AG09319 (cell line): Measurements from ENCODE around the gene MCM10.

ENCODE experiments used
- DNase-seq: peaks from one replicate; pipeline ENCODE4 v3.0.0-alpha.2; 2010; ENCODE audit warnings: low read depth; ENCODE audit errors: extremely low read depth
- CTCF ChIP-seq: IDR thresholded peaks from 2 replicates; pipeline ENCODE4 v1.5.1; 2011; ENCODE audit warnings: low read depth, mild to moderate bottlenecking, inconsistent platforms, low read length, moderate library complexity

The MCM10 gene

GRCh38 chr10:13160934-13161856 is at the start of gene MCM10:
TSS of gene MCM10 (plus strand) at chr10:13161558. CDS start at chr10:13164203, 2,645 bp downstream.
- DNase-seq = peak; percentile 99
- TF ChIP-seq CTCF = peak; percentile 80

- DNase-seq = no peak
- no peak for TF ChIP-seq CTCF
Measured at GRCh38 chr10:13113544-13113943, 47.8 kb upstream of the MCM10 start.

- no peak for DNase-seq
- no peak for TF ChIP-seq CTCF
Measured at GRCh38 chr10:13115832-13116803, 45.2 kb upstream of the MCM10 start.

GRCh38 chr10:13117841-13118783 is 43.2 kb upstream of the MCM10 start:
- no peak for TF ChIP-seq CTCF
- no peak for DNase-seq

- TF ChIP-seq CTCF = no peak
- no peak for DNase-seq
Measured at GRCh38 chr10:13118784-13119410, 42.5 kb upstream of the MCM10 start.

GRCh38 chr10:13120786-13121499 is 40.4 kb upstream of the MCM10 start:
- no peak for TF ChIP-seq CTCF
- no peak for DNase-seq
